ENCODE results near the gene JPH3. TPM values are rescaled to one million over a fixed set of nuclear protein-coding genes. Genes with fewer than 3 reads are reported as not detected.
A peak's percentile ranks its signal among the peaks of the same experiment; 100 is the strongest.

JPH3 gene
- total and polyA plus RNA-seq, 10 donors: 0.03 TPM; not detected in 9

DNA sequence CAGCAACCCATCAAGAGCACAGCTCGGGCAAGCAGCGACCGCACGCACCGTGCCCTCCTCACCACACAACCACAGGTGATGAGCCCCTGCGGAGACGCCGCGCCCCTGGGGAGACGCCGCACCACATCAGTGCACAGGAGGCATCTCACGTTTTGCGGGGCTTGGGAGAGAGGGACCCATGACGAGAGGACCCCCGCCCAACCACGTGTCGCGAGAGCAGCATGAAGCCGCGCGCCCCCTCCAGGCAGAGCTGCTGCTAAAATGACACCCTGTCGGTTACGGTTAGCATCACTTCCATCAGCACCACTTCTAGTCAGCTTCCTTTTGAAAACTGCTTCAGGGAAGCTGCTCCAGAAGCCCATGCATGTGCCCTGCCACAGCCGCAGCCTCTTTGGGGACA is 118.1 kb downstream of the JPH3 start:
- DNase-seq: no peak
- intact Hi-C loops (cut with DNase I; ENCODE audit: low total_unique reads): no loop called here

DNA sequence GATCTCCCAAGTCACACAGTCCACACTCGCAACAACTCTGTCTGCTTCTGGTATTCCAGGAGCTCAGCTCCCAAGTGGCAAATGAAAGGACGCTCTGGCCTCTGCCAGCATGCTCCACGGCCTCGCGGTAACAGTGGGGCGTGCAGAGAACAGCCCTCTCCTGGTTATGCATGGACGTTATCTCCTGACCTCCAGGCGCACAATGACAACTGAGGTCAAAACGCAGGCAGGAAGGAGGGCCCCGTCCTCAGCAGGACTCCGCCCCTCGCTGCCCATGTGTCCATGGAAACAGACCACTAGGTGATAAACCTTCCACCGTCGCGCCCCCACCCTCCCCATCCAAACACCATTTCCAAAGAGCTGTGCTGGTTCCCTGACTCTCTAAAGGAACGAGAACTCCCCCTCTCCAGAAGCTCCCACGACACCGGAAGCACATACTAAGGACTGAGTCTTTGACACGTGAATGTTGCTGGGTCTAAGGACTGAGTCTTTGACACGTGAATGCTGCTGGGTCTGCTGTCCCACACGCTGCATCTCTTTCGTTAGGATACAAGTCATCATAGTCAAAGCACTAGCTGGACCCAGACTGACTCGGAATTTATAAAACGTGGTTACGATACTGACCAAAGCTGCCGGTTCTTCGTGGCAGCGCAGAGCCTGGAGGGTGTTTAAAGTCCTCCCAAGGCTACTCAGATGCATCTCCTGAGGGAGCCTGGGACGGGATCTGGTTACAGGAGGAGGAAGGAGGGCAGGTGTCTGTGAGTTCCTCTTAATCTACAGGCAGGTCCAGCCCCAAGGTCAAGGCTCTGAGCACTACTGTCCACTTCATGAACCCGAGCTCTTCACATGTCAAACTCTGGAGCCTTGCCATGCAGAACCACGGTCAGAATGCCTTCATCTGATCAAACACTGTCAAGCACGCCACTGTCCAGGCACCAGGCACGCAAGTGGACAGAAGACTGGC is 119.6 kb downstream of the JPH3 start:
- WGBS, 5 donors: 87 to 91% (median 90%) methylated on average over 32 to 33 of the region's 33 CpGs
- H3K27me3 ChIP-seq (replicated peaks in 1 of 7): no peaks in the 10 kb centered on the region
- TF ChIP-seq, protein P1, sequence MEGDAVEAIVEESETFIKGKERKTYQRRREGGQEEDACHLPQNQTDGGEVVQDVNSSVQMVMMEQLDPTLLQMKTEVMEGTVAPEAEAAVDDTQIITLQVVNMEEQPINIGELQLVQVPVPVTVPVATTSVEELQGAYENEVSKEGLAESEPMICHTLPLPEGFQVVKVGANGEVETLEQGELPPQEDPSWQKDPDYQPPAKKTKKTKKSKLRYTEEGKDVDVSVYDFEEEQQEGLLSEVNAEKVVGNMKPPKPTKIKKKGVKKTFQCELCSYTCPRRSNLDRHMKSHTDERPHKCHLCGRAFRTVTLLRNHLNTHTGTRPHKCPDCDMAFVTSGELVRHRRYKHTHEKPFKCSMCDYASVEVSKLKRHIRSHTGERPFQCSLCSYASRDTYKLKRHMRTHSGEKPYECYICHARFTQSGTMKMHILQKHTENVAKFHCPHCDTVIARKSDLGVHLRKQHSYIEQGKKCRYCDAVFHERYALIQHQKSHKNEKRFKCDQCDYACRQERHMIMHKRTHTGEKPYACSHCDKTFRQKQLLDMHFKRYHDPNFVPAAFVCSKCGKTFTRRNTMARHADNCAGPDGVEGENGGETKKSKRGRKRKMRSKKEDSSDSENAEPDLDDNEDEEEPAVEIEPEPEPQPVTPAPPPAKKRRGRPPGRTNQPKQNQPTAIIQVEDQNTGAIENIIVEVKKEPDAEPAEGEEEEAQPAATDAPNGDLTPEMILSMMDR (IDR thresholded peaks at IDR 0.05 in 8 of 11, conservative IDR thresholded peaks at IDR 0.05 in 3 of 11): no peak
- no peak for TF ChIP-seq POLR2A (IDR thresholded peaks at IDR 0.05)
- TF ChIP-seq POLR2AphosphoS5 (IDR thresholded peaks at IDR 0.05): peak in 2 of 3 donors; percentile 7 to 9
- peaks cover 0 to 27% (median 11%) of the 10 kb centered on the region in 6 donors for H3K4me1 ChIP-seq
- no peak overlapping the region for H3K4me3 ChIP-seq
- no peaks in the 10 kb centered on the region for H3K9me3 ChIP-seq
- H3K27ac ChIP-seq: no peak overlapping the region
- intact Hi-C loops (cut with DNase I; ENCODE audit: low total_unique reads): no loop called here
- no peak for DNase-seq
- peaks cover 0 to 90% (median 41%) of the 10 kb centered on the region in 6 donors for H3K36me3 ChIP-seq

More for the DNA sequence above, 118.1 kb downstream of the JPH3 start:
- H3K36me3 ChIP-seq: peaks cover 0 to 97% (median 44%) of the 10 kb centered on the region in 6 donors
- no peaks in the 10 kb centered on the region for H3K9me3 ChIP-seq
- no peak overlapping the region for H3K27ac ChIP-seq
- no peaks in the 10 kb centered on the region for H3K27me3 ChIP-seq (replicated peaks in 1 of 7)
- peaks cover 0 to 25% (median 11%) of the 10 kb centered on the region in 6 donors for H3K4me1 ChIP-seq
- TF ChIP-seq POLR2AphosphoS5 (IDR thresholded peaks at IDR 0.05): no peak
- WGBS, 5 donors: 92 to 98% (median 96%) methylated on average over 21 to 24 of the region's 24 CpGs
- H3K4me3 ChIP-seq: no peak overlapping the region

DNA sequence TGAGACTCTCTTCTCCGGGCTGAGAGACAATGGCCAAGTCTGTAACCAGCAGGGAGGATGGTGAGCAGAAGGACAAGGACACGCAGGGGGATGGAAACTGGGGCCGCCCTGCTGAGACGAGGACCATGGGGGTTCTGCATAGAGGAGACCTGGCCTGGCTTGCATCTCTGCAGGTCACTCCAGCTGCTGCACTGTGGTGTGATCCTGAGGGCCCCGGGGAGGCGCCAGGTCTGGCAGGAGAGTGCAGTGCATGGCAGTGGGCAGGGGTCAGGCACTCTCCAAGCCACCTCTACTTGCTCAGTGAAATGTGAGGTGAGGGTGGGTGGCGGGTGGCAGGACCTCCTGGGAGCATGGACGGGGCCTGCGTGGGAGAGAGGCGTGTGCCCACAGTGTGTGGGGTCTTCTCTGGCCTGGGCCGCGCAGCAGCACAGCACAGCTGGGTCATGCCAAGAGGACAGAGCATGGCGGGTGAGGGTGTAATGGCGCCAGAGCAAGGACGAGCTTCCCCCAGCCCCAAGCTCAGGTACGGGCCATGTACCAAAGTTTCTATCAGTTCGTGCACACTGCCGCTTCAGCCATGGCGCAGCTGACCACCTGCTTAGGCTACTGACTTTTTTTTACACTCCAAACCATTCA is 120.4 kb downstream of the JPH3 start:
- no peak for TF ChIP-seq POLR2AphosphoS5 (IDR thresholded peaks at IDR 0.05)
- no peak for TF ChIP-seq POLR2A (IDR thresholded peaks at IDR 0.05)
- TF ChIP-seq, protein P1 (IDR thresholded peaks at IDR 0.05 in 8 of 11, conservative IDR thresholded peaks at IDR 0.05 in 3 of 11): no peak
- peaks cover 0 to 27% (median 11%) of the 10 kb centered on the region in 6 donors for H3K4me1 ChIP-seq
- intact Hi-C loops (cut with DNase I; ENCODE audit: low total_unique reads): no loop called here
- no peak overlapping the region for H3K4me3 ChIP-seq
- WGBS, 5 donors: 92 to 98% (median 94%) methylated on average over 10 to 19 of the region's 19 CpGs
- peaks cover 0 to 91% (median 37%) of the 10 kb centered on the region in 6 donors for H3K36me3 ChIP-seq
- DNase-seq: no peak
- H3K27me3 ChIP-seq (replicated peaks in 1 of 7): no peaks in the 10 kb centered on the region
- no peak overlapping the region for H3K27ac ChIP-seq
- H3K9me3 ChIP-seq: no peaks in the 10 kb centered on the region

DNA sequence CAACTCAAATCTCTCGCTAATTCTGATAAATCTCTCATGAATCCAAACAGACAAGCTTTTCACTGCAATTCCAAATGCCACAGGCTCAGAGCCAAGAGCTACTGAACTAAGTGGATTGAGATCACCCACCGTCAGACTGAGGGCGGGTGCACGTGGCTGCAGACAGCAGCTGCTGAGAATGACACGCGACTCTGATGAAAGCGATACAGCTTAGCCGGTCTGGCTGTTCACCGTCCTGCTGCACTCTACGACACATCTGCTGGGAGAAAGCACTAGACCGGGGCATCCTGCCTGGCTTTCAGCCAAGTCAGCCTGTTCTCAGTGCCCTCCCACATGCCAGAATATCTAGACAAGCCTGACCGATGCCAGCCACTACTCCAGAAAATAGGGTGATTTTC is 120.9 kb downstream of the JPH3 start:
- peak; percentile 83 for DNase-seq
- intact Hi-C loops (cut with DNase I; ENCODE audit: low total_unique reads): no loop called here
- Histone ChIP-seq H3K9me3 (no peaks in the 10 kb centered on the region), H3K27me3 (replicated peaks in 1 of 7) (no peaks in the 10 kb centered on the region), H3K4me1 (peaks cover 0 to 27% (median 11%) of the 10 kb centered on the region in 6 donors), H3K36me3 (peaks cover 0 to 93% (median 40%) of the 10 kb centered on the region in 6 donors), H3K27ac (no peak overlapping the region), H3K4me3 (no peak overlapping the region)
- 27 to 51% (median 40%) methylated on average over 12 of the region's 12 CpGs for WGBS, 5 donors
- TF ChIP-seq POLR2AphosphoS5 (IDR thresholded peaks at IDR 0.05): peak in 2 of 3 donors; percentile 66 to 69
- TF ChIP-seq, protein P1 (IDR thresholded peaks at IDR 0.05 in 8 of 11, conservative IDR thresholded peaks at IDR 0.05 in 3 of 11): no peak
